ENCODE results near the gene DAO. TPM values are rescaled to one million over a fixed set of nuclear protein-coding genes. Genes with fewer than 3 reads are reported as not detected.

The DAO gene
- total and polyA plus RNA-seq, 2 experiments from 2014 or later: 0.88 to 0.90 TPM

GRCh38 chr12:108914121-108914531, 34.2 kb downstream of the DAO start:
- Histone ChIP-seq H3K4me1 (ENCODE audit: insufficient read depth) (no peaks in the 10 kb centered on the region), H3K4me3 (no peak overlapping the region), H4K20me1 (ENCODE audit: insufficient read depth, poor library complexity, severe bottlenecking) (no peaks in the 10 kb centered on the region), H3K27ac (no peak overlapping the region), H3K4me2 (no peak overlapping the region), H3K27me3 (no peaks in the 10 kb centered on the region), H3K36me3 (replicated peaks; ENCODE audit: insufficient read depth, low read depth) (no peaks in the 10 kb centered on the region), H3K9me3 (ENCODE audit: low read depth) (no peaks in the 10 kb centered on the region), H3K79me2 (no peaks in the 10 kb centered on the region), H3K9me2 (replicated peaks; ENCODE audit: insufficient read depth) (no peaks in the 10 kb centered on the region), H2AFZ (no peak overlapping the region)
- WGBS (ENCODE audit: low lambda C conversion rate, missing lambda C conversion rate): 84% methylated on average over 4 of the region's 4 CpGs
- TF ChIP-seq, protein P1, sequence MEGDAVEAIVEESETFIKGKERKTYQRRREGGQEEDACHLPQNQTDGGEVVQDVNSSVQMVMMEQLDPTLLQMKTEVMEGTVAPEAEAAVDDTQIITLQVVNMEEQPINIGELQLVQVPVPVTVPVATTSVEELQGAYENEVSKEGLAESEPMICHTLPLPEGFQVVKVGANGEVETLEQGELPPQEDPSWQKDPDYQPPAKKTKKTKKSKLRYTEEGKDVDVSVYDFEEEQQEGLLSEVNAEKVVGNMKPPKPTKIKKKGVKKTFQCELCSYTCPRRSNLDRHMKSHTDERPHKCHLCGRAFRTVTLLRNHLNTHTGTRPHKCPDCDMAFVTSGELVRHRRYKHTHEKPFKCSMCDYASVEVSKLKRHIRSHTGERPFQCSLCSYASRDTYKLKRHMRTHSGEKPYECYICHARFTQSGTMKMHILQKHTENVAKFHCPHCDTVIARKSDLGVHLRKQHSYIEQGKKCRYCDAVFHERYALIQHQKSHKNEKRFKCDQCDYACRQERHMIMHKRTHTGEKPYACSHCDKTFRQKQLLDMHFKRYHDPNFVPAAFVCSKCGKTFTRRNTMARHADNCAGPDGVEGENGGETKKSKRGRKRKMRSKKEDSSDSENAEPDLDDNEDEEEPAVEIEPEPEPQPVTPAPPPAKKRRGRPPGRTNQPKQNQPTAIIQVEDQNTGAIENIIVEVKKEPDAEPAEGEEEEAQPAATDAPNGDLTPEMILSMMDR (IDR thresholded peaks at IDR 0.05; ENCODE audit: poor library complexity): no peak
- no peak for TF ChIP-seq EZH2 (IDR thresholded peaks at IDR 0.05; ENCODE audit: borderline replicate concordance)
- TF ChIP-seq EZH2phosphoT487 (IDR thresholded peaks at IDR 0.05; ENCODE audit: low read depth, severe bottlenecking, unreplicated experiment): no peak
- no peak for DNase-seq (ENCODE audit: low spot score)

- Histone ChIP-seq H3K4me1 (ENCODE audit: insufficient read depth) (no peaks in the 10 kb centered on the region), H3K79me2 (no peaks in the 10 kb centered on the region), H3K4me2 (no peak overlapping the region), H3K9me3 (ENCODE audit: low read depth) (no peaks in the 10 kb centered on the region), H3K9me2 (replicated peaks; ENCODE audit: insufficient read depth) (no peaks in the 10 kb centered on the region), H3K4me3 (no peak overlapping the region), H3K27me3 (no peaks in the 10 kb centered on the region), H3K36me3 (replicated peaks; ENCODE audit: insufficient read depth, low read depth) (no peaks in the 10 kb centered on the region), H3K27ac (no peak overlapping the region), H2AFZ (no peak overlapping the region), H4K20me1 (ENCODE audit: insufficient read depth, poor library complexity, severe bottlenecking) (no peaks in the 10 kb centered on the region)
- 91% methylated on average over 15 of the region's 15 CpGs for WGBS (ENCODE audit: low lambda C conversion rate, missing lambda C conversion rate)
- TF ChIP-seq EZH2 (IDR thresholded peaks at IDR 0.05; ENCODE audit: borderline replicate concordance) (no peak), EZH2phosphoT487 (IDR thresholded peaks at IDR 0.05; ENCODE audit: low read depth, severe bottlenecking, unreplicated experiment) (no peak)
- TF ChIP-seq, protein P1 (IDR thresholded peaks at IDR 0.05; ENCODE audit: poor library complexity): no peak
- DNase-seq (ENCODE audit: low spot score): no peak
Observed at GRCh38 chr12:108915632-108916133, 35.8 kb downstream of the DAO start.

DNA sequence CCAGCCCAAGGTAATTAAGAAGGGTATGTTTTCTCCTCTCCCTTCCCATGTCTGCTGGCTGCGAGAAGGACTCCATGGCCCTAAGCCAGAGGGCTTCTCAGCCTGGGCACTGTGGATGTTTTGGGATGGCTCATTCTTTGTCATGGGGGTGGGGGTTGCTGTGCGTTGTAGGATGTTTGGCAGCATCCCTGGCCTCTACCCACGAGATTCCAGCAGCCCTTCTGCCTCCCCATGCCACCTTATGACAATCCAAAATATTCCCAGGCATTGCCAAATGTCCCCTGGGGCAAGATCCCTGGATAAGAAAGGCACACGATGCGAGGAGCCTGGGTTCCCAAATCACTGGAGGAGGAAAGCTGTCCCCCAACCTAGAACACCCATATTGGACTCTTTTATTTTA, 36.4 kb downstream of the DAO start:
- Histone ChIP-seq H3K79me2 (no peaks in the 10 kb centered on the region), H3K27me3 (no peaks in the 10 kb centered on the region), H2AFZ (no peak overlapping the region), H3K4me2 (no peak overlapping the region), H4K20me1 (ENCODE audit: insufficient read depth, poor library complexity, severe bottlenecking) (no peaks in the 10 kb centered on the region), H3K27ac (no peak overlapping the region), H3K9me2 (replicated peaks; ENCODE audit: insufficient read depth) (no peaks in the 10 kb centered on the region), H3K9me3 (ENCODE audit: low read depth) (no peaks in the 10 kb centered on the region), H3K4me1 (ENCODE audit: insufficient read depth) (no peaks in the 10 kb centered on the region), H3K4me3 (no peak overlapping the region), H3K36me3 (replicated peaks; ENCODE audit: insufficient read depth, low read depth) (no peaks in the 10 kb centered on the region)
- no peak for TF ChIP-seq EZH2 (IDR thresholded peaks at IDR 0.05; ENCODE audit: borderline replicate concordance)
- TF ChIP-seq, protein P1 (IDR thresholded peaks at IDR 0.05; ENCODE audit: poor library complexity): no peak
- TF ChIP-seq EZH2phosphoT487 (IDR thresholded peaks at IDR 0.05; ENCODE audit: low read depth, severe bottlenecking, unreplicated experiment): no peak
- no peak for DNase-seq (ENCODE audit: low spot score)
- 83% methylated on average over 5 of the region's 5 CpGs for WGBS (ENCODE audit: low lambda C conversion rate, missing lambda C conversion rate)
